Ishikawa (cell line): ENCODE results near the gene ADAM33.

Experiments used
- CEBPB ChIP-seq: IDR thresholded peaks from 2 replicates; pipeline ENCODE4 v1.6.1; 2012
- CREB1 ChIP-seq: IDR thresholded peaks from 2 replicates; pipeline ENCODE4 v1.6.1; 2012; ENCODE audit warnings: low read depth
- EGR1 ChIP-seq: IDR thresholded peaks from 2 replicates; pipeline ENCODE4 v1.6.1; 2012
- EP300 ChIP-seq: IDR thresholded peaks from 2 replicates; pipeline ENCODE4 v1.6.1; 2012; ENCODE audit warnings: borderline replicate concordance
- FOXM1 ChIP-seq: IDR thresholded peaks from 2 replicates; pipeline ENCODE4 v1.6.1; 2012; ENCODE audit warnings: low read depth, borderline replicate concordance
- MAX ChIP-seq: IDR thresholded peaks from 2 replicates; pipeline ENCODE4 v1.6.1; 2012
- NFIC ChIP-seq: IDR thresholded peaks from 2 replicates; pipeline ENCODE4 v1.6.1; 2012
- RAD21 ChIP-seq: IDR thresholded peaks from 2 replicates; pipeline ENCODE4 v1.6.1; 2012; ENCODE audit warnings: low read depth
- REST ChIP-seq: IDR thresholded peaks from 2 replicates; pipeline ENCODE4 v1.6.1; 2012; ENCODE audit warnings: low read depth, mild to moderate bottlenecking
- TAF1 ChIP-seq: IDR thresholded peaks from 2 replicates; pipeline ENCODE4 v1.6.1; 2012; ENCODE audit warnings: low read depth, mild to moderate bottlenecking
- TCF12 ChIP-seq: IDR thresholded peaks from 2 replicates; pipeline ENCODE4 v1.6.1; 2012; ENCODE audit warnings: low read depth
- TEAD4 ChIP-seq: IDR thresholded peaks from 2 replicates; pipeline ENCODE4 v1.6.1; 2012
- USF1 ChIP-seq: IDR thresholded peaks from 2 replicates; pipeline ENCODE4 v1.6.1; 2012
- YY1 ChIP-seq: IDR thresholded peaks from 2 replicates; pipeline ENCODE4 v1.6.1; 2012; ENCODE audit warnings: low read depth
- ZBTB7A ChIP-seq: IDR thresholded peaks from 2 replicates; pipeline ENCODE4 v1.6.1; 2012; ENCODE audit warnings: low read depth

Gene ADAM33

GRCh38 chr20:3689978-3690377, 8.2 kb upstream of the ADAM33 start:
- TF ChIP-seq FOXM1: no peak
- no peak for TF ChIP-seq EP300
- TF ChIP-seq MAX: no peak
- TF ChIP-seq TCF12: no peak
- TF ChIP-seq TAF1: no peak
- TF ChIP-seq REST: no peak
- TF ChIP-seq EGR1: no peak
- TF ChIP-seq ZBTB7A: no peak
- TF ChIP-seq NFIC: no peak
- TF ChIP-seq USF1: no peak
- TF ChIP-seq YY1: no peak
- TF ChIP-seq RAD21: no peak
- no peak for TF ChIP-seq TEAD4
- TF ChIP-seq CREB1: no peak
- no peak for TF ChIP-seq CEBPB

- TF ChIP-seq YY1 (0 out of 2 replicates have a peak, but pooled peaks have one; percentile 59), RAD21 (no peak), TEAD4 (no peak), NFIC (no peak), USF1 (peak; percentile 97), CREB1 (no peak)
Measured at GRCh38 chr20:3687655-3688054, 5.8 kb upstream of the ADAM33 start.

GRCh38 chr20:3686867-3687321, 5.1 kb upstream of the ADAM33 start:
- TF ChIP-seq TEAD4: peak; percentile 74
- 0 out of 2 replicates have a peak, but pooled peaks have one; percentile 48 for TF ChIP-seq USF1
- TF ChIP-seq EGR1: no peak
- TF ChIP-seq MAX: peak; percentile 45
- 0 out of 2 replicates have a peak, but pooled peaks have one; percentile 36 for TF ChIP-seq YY1
- no peak; the same call in 1 of the 2 replicates for TF ChIP-seq RAD21
- peak; percentile 96 for TF ChIP-seq CEBPB
- TF ChIP-seq TCF12: peak; percentile 59
- TF ChIP-seq NFIC: peak; percentile 71
- peak; percentile 53; the same call in 1 of the 2 replicates for TF ChIP-seq EP300
- TF ChIP-seq ZBTB7A: 0 out of 2 replicates have a peak, but pooled peaks have one; percentile 32
- TF ChIP-seq REST: no peak
- TF ChIP-seq TAF1: no peak

GRCh38 chr20:3686421-3686820, 4.6 kb upstream of the ADAM33 start:
- TF ChIP-seq ZBTB7A: no peak
- no peak for TF ChIP-seq TAF1
- no peak; the same call in none of the 2 replicates for TF ChIP-seq MAX
- TF ChIP-seq EP300: no peak
- no peak for TF ChIP-seq YY1
- TF ChIP-seq FOXM1: no peak
- no peak for TF ChIP-seq USF1
- TF ChIP-seq NFIC: no peak
- no peak for TF ChIP-seq REST
- TF ChIP-seq CEBPB: no peak
- TF ChIP-seq EGR1: no peak
- no peak for TF ChIP-seq TEAD4
- no peak for TF ChIP-seq RAD21
- TF ChIP-seq CREB1: no peak
- TF ChIP-seq TCF12: no peak
